ENCODE measurements around the gene DHCR24.

DNA sequence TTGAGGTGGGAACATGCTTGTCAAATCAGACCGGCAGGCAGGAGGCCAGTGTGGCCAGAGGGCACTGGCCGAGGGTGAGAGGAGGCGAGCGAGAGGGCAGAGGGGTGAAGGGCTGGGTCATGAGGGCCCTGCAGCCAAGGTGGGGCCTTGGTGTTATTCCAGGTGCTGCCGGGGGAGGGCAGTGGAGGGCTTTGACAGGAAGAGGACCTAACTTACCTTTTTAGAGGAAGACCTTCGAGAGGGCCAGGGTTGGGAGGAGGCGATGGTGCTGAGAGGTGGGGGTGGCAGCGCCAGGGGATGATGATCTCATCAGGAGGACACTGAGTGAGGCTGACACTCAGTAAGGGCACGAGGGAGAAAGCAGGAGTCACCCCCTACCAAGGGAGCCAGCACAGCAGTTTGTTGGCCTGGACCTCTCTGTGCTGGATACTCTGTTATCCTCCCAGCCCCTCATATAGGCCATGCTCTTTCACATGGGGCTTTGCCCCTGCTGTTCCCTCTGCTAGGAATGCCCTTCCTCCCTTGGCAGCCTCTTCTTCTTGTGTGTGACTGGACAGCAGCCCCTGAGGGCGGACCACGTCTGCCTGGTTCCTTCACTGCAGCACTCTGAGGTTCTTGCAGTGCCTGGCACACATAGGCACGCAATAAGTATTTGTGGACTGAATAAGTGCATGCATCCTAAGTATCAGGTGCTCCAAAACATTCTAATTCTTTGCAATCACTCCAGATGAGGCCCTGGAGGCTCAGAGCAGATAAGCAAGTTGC is 78.4 kb downstream of the DHCR24 start:
- TF ChIP-seq, protein P1, sequence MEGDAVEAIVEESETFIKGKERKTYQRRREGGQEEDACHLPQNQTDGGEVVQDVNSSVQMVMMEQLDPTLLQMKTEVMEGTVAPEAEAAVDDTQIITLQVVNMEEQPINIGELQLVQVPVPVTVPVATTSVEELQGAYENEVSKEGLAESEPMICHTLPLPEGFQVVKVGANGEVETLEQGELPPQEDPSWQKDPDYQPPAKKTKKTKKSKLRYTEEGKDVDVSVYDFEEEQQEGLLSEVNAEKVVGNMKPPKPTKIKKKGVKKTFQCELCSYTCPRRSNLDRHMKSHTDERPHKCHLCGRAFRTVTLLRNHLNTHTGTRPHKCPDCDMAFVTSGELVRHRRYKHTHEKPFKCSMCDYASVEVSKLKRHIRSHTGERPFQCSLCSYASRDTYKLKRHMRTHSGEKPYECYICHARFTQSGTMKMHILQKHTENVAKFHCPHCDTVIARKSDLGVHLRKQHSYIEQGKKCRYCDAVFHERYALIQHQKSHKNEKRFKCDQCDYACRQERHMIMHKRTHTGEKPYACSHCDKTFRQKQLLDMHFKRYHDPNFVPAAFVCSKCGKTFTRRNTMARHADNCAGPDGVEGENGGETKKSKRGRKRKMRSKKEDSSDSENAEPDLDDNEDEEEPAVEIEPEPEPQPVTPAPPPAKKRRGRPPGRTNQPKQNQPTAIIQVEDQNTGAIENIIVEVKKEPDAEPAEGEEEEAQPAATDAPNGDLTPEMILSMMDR (IDR thresholded peaks at IDR 0.05), result no peak
- no peak for TF ChIP-seq EZH2 (IDR thresholded peaks at IDR 0.05; ENCODE audit: borderline replicate concordance, insufficient read depth, low read depth, low read length, poor library complexity, severe bottlenecking)
